Stimulated activated CD4-positive, alpha-beta T cell treated with anti-CD3 and anti-CD28 coated beads, Interleukin-2, amount 100 ng/mL, for 48 hours (primary cell): ENCODE results near the gene DUS1L.
"Not testable (repeated sequence)": the region's sequence is repeated elsewhere in the genome, so short reads cannot be mapped to it uniquely, and the experiment has no call there.

Experiments
- DNase-seq, 2 donors: peaks; one replicate each; pipeline ENCODE4 v3.0.0-alpha.2; 2020

The DUS1L gene

DNA sequence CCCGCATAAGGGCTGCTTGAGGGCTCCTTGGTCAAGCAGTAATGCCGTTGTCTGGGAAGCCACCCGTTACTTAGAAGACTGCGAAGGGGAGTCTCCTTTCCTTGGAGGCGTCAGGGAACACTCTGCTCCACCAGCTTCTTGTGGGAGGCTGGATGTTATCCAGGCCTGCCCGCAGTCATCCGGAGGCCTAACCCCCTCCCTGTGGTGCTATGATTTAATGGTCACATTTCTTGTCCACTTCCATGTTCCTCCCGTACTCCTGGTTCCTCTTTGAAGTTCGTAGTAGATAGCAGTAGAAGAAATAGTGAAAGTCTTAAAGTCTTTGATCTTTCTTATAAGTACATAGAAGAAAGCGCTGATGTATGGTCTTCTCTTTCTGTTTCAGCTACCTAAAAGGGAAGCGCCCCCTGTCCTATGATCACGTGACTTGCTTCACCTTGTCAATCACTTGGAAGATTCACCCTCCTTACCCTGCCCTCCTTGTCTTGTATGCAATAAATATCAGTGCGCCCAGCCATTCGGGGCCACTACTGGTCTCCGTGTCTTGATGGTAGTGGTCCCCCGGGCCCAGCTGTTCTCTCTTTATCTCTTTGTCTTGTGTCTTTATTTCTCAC, 26.7 kb downstream of the DUS1L start:
- not testable (repeated sequence) for DNase-seq

DNA sequence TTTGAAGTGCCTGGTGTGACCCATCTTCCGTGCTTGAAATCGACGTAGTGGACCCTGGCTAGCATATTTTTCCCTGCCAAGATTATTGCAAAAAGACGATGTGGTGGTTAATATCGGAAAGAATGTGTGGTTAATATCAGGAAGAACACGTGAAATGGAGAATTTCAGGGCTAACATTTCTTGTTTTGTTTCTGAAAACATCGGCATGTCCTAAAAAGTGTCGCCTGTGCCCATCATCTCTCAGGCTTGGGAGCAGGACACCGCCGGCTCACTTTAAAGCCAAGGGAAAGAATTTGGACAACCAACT, 27.8 kb downstream of the DUS1L start:
- no peak for DNase-seq

DNA sequence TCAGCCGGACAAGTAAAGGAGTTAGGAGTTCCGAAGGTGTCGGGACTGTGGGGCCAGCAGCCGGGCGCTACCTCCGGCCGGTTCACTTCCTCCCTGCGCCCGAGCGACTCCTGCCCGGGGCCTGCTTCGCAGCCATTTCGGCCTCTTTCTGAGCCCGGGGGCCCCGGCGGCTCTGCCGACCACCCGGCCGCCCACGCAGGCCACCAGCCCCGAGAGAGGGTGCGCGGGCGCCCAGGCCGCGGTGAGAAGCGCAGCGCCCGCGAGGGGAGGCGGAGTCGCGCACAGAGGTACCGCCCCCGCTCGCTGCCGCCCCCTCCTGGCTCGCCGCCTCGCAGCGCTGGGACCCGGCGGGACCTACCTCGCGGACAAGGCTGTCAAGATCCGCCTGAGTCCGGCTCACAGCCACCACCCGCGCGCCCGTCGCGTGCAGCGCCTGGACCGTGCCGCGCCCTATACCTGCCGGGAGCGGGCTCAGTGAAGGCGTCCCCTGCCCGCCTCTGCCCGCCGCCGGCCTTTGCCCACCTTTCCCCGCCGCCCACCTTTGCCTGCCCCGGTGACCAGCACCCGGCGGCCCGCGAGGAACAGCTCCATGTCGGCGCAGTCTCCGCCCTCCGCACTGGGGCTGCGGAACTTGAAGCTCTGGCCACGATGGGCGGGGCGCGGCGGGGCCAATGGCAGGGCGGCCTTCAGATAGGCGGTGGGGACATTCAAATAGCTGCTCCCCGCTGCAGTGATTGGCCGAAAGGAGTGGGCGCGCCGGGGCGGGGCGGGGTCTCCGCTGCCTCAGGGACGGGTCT, 28.3 kb downstream of the DUS1L start, which contains the start of gene DCXR:
Gene DCXR (minus strand): TSS at position 606 of the 797 bp plus-strand sequence. CDS start 15 bp downstream, at position 591.
- peak; percentile 92 to 94 for DNase-seq

DNA sequence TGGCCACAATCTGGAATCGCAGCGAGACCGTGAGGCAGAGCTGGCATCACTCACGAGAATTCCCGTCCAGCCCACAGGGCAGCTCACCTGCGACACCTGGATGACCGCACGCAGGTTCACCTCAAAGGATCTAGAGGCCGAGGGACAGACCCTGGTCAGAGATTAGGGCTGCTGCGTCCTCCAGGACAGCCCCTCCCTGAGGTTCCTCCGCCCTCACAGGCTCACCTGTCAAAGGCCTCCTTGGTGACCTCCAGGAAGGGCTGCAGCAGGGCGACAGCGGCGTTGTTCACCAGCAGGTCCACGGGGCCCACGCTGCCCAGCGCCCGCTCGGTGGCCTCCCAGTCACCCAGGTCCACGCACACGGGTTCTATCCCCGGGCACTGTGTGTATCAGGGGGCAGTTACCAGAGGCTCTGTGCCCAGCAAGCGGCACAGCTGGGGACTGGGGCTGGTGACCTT, 28.9 kb downstream of the DUS1L start:
- DNase-seq = no peak

GRCh38 chr17:82035956-82036633, 29.5 kb downstream of the DUS1L start:
- no peak for DNase-seq

- DNase-seq = no peak
These were observed 30.1 kb downstream of the DUS1L start for GRCh38 chr17:82035488-82035887.

DNA sequence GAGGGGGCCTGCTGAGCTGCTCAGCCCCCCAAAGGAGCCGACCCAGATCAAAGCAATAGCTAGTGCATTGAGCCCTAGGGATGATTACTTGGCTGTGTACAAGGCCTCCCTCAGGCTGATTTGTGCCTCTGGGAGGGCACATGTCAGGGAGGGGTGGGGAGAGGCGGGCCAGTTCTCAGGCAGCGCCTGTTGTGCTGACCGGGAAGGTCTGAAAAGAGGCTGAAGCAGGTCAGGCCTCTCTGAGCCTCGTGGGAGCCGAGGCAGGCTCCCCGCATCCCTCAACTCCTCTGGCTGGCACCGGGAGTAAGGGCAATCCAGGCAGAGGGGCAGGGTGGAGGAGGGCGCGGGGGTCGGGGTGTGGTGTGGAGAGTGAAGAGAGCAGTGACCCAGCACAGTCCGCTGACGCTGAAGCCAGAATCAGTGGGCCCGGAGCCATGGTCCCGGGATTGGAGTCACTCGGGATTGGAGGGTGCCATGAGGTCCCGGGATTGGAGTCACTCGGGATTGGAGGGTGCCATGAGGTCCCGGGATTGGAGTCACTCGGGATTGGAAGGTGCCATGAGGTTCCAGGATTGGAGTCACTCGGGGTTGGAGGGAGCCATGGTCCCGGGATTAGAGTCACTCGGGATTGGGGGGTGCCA, 31.1 kb downstream of the DUS1L start:
- DNase-seq = no peak

DNA sequence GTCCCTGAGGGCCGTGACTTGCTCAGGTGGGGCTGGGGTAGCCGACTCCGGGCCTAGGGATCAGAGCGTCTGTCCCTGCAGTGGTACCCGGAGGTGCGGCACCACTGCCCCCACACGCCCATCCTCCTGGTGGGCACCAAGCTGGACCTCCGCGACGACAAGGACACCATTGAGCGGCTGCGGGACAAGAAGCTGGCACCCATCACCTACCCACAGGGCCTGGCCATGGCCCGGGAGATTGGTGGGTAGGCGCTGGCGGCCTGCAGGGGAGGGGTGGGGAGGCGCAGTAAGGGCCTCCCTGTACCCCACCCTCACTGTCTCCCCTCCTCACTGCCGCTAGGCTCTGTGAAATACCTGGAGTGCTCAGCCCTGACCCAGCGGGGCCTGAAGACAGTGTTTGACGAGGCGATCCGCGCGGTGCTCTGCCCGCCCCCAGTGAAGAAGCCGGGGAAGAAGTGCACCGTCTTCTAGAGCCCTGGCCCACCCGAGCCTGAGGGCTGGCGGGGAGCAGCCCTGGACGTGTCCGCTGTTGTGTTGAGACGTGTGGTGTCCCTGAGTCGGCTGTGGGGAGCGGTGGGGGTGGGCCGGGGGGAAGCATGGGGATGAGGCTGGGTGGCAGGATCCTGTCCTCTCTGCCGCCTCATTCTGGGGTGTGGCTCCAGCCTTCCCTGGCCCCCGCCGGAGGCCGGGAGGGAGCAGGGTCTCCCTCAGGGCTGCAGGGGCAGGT, 32.1 kb downstream of the DUS1L start:
- no peak for DNase-seq

DNA sequence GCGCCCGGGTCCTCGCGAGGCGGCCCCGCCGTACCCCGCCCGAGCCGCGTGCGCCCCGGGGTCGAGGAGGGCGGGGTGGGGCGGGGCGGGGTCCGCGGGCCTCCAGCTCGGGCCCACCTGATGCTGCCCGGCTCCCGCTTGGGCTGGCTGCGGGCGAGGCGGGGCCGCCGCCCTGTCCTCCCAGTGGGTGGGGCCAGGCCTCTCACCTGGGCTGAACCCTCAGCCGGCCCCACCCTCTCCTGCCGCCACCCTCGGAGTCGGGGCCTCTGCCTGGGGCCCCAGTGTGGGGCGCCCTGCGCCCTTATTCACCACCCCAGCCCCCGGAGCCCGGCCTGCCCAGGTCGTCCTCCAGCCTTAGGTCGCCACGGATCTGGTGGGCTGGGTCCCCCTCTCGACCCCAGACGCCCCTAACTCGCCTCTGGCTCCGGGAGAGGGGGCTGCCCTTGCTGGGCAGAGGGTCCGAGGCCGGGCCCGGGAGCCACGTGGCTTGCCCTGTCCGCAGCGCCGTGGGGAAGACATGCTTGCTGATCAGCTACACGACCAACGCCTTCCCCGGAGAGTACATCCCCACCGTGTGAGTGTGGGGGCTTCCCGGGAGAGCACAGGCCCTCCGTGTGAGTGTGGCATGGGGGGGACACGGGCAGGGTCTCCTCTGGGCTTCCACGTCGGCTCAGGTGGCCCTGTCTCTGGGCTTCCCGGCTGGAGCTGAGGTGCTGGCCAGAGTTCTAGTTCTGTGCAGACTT, 33.5 kb downstream of the DUS1L start:
- no peak for DNase-seq

- no peak for DNase-seq
These were observed 34.2 kb downstream of the DUS1L start, which contains the start of gene RAC3 for GRCh38 chr17:82031303-82031884. Gene RAC3 (plus strand): TSS chr17:82031678. CDS start chr17:82031762, 84 bp downstream.

DNA sequence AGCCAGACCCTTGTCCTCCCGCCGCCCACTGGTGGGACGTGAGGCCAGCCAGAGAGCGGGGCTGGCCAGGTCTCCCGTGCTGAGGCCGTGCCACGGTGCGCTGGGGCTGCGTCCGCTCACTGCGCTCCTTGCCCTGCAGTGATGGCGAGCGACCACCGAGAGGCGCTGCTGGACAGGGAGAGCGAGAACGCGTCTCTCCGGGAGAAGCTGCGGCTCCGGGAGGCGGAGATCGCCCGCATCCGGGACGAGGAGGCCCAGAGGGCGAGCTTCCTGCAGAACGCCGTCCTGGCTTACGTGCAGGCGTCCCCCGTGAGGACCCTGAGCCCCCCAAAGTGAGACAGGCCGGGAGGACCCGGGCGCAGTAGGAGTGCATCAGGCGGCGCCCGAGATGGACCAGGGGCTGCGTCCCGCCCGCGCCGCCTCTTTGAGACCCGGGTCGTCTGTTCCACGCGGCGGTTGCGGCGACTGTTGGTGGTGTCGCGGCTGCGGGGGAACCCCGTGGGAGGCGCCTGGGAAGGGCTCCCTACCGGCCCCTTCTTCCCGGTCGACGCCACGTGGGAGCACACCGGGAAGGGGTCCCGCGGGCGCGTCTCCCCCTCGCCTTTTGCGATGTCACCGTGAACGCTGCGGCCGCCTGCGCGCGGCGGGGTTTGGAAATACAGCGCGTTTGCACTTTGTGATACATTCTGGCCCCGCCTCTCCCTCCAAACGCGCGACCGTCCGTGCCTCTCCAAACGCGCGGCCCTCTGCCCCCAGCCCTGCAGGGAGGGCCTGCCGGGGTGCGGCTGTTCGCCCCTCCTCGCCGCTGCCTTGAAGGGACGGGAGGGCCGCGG, 34.9 kb downstream of the DUS1L start:
- DNase-seq = peak; percentile 77 to 81

DNA sequence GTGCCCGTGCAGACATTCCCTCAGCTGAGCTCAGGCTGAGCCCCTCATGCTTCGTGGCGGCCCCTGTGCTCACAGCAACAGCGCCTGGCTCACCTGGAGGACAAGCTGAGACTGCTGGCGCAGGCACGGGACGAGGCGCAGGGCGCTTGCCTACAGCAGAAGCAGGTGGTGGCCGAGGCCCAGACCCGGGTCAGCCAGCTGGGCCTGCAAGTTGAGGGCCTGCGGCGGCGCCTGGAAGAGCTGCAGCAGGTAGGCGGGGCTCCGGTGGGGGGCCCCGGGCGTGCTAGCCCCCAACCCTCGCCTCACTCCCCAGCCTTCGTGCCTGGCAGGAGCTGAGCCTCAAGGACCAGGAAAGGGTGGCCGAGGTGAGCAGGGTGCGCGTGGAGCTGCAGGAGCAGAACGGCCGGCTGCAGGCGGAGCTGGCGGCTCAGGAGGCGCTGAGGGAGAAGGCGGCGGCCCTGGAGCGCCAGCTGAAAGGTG, 35.6 kb downstream of the DUS1L start:
- no peak for DNase-seq

DNA sequence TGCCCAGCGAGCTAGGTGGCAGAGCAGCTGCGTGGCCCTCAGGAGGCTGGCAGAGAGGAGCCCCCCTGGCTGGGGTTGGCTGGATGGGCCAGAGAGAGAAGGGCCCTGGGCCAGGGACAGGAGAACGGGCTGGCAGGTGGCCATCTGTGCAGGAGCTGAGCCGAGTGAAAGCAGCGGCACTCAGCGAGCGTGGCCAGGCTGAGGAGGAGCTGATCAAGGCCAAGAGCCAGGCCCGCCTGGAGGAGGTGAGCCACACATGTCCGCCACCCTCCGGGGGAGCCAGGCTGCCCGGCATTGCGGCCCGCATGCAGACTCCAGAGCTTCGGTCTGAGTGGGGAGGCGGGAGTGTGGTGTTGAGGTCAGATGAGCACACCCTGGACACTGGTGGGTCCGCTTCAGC, 36.2 kb downstream of the DUS1L start:
- DNase-seq = no peak

DNA sequence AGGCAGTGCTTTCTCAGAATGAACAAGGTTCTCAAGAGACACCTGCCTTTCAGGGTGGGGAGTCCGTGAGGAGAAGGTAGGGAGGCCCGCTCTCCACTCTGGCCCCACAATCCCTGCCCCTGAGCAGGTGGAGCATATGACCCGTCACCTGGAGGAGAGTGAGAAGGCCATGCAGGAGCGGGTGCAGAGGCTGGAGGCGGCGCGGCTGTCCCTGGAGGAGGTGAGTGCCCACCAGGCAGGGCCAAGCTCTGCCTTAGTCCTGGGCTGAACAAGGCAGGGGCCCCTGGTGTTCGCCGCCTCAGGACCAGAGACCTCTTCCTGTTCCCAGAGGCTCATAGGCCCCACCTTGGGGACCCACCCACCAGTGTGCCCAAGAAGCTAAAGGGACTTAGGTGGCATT, 36.6 kb downstream of the DUS1L start:
- no peak for DNase-seq

GRCh38 chr17:82028246-82028645, 37.4 kb downstream of the DUS1L start:
- no peak for DNase-seq

DNA sequence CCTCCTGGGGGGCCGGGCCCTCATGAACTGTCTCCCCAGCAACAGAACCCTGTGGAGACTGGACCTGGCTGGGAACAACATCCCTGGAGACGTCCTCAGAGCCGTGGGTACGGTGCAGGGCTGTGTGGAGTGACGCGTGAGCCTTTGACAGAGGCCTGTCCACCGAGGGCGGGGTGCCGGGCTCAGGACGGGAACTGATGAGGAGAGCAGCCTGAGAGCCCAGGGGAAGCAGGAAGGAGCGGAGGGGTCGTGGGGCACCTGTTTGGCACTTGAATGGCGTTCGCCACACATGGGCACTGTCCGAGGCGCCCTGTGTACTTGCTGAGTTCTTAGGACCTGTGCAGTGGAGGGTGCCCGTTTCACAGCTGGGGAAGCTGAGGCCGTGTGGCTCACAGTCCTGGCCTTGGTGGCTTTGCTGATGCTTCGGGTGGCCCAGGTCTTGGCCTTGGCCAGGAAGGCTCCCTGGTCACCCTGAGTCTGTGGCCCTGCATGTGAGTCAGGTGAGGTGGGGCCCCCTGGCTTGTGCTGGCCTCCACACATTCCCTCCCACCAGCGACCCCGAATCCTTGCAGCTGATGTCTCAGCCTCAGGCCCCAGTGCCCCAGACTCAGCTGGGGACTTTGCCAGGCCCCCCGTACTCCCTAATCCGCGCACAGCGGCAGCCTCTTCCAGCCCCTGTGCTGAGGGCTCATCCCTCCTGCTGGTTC, 40.0 kb downstream of the DUS1L start:
- DNase-seq = no peak

DNA sequence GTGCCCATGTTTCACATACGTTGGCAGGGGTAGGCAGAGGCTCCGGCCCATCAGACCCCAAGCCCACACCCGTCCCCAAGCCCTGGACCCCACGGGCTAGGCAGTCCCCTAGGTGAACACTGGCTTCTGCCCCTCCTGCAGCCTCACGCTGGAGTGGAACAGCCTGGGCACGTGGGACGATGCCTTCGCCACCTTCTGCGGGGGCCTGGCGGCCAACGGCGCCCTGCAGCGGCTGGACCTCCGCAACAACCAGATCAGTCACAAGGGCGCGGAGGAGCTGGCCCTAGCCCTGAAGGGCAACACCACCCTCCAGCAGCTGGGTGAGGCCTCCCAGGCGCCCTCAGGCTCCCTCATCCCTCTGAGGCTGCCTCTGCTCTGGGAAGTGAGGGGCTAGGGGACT, 40.7 kb downstream of the DUS1L start:
- no peak for DNase-seq

- DNase-seq = no peak
These were observed 42.0 kb downstream of the DUS1L start for GRCh38 chr17:82023447-82024241.

DNA sequence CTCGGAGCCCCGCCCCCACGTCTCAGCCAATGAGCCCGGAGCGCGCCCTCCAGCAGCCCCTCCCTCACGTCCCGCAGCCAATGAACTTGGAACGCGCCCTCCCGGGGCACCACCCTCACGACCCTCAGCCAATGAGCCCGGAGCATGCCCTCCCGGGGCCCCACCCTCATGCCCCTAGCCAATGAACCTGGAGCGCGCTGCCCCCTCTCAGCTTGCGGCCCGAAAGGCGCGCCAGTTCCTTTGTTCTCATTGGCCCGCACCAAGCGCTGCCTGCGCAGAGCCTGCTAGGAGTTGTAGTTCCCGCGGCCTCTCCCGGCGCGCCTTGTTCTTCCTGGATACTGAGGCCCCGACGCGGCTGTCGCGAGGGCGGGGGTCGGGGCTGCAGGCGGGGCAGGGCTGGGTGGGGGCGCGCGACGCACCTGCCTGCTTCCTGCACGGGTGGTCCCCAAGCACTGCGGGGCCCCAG, 42.6 kb downstream of the DUS1L start, which contains the start of gene LRRC45:
Gene LRRC45 (plus strand): TSS at position 325 of the 466 bp plus-strand sequence. CDS start 339 bp downstream, outside the sequence.
- peak; percentile 99 for DNase-seq
